Spleen (tissue), 7 donors: ENCODE results near the gene UGT1A3.

Experiments
- POLR2A ChIP-seq, 3 donors: fragments of 450-650 bp; IDR thresholded peaks; one replicate each; pipeline ENCODE4 v1.5.1; 2017; ENCODE audit warnings: antibody characterized with exemption in 3 of 3, mild to moderate bottlenecking in 1 of 3
- TF ChIP-seq, protein P1 (sequence below), 11 experiments: fragments of 200-600 bp in 7 of 11; fragments of 450-650 bp in 4 of 11; sonication (generic) in 4 of 11; IDR thresholded peaks in 8 of 11; conservative IDR thresholded peaks in 3 of 11; 1 replicate in 7 of 11; 2 replicates in 4 of 11; pipeline versions ENCODE4 v1.4.0 to v1.8.0; 2016 to 2021; ENCODE audit warnings: antibody characterized with exemption in 11 of 11, inconsistent platforms in 4 of 11, mild to moderate bottlenecking in 1 of 11
- donor health status: DM: no; HTN: no; CAD: no; lungs with moderate emphysema.
- donor health status: DM: no; HTN: no; CAD: no.
- donor health status: DM: no; HTN: no; CAD: no.

DNA sequence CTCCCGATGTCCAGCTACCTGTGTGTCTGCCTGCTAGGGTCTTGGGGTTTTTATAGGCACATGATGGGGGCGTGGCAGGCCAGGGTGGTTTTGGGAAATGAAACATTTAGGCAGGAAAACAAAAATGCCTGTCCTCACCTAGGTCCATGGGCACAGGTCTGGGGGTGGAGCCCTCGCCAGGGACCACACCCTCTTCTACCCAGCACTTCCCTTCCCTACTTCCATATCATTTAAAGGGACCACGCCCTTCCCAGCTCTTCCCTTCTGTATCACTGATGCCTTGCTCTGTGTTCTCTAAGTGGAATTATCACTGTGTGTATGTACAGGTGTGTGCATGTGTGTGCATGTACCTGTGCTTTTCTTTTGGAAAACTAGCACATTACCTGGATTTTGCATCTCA, 37.6 kb downstream of the UGT1A3 start:
- TF ChIP-seq, protein P1, sequence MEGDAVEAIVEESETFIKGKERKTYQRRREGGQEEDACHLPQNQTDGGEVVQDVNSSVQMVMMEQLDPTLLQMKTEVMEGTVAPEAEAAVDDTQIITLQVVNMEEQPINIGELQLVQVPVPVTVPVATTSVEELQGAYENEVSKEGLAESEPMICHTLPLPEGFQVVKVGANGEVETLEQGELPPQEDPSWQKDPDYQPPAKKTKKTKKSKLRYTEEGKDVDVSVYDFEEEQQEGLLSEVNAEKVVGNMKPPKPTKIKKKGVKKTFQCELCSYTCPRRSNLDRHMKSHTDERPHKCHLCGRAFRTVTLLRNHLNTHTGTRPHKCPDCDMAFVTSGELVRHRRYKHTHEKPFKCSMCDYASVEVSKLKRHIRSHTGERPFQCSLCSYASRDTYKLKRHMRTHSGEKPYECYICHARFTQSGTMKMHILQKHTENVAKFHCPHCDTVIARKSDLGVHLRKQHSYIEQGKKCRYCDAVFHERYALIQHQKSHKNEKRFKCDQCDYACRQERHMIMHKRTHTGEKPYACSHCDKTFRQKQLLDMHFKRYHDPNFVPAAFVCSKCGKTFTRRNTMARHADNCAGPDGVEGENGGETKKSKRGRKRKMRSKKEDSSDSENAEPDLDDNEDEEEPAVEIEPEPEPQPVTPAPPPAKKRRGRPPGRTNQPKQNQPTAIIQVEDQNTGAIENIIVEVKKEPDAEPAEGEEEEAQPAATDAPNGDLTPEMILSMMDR (IDR thresholded peaks at IDR 0.05 in 8 of 11, conservative IDR thresholded peaks at IDR 0.05 in 3 of 11): no peak
- TF ChIP-seq POLR2A (IDR thresholded peaks at IDR 0.05): no peak
